Measurements from ENCODE around the gene ZNF384.

ZNF384 gene

DNA sequence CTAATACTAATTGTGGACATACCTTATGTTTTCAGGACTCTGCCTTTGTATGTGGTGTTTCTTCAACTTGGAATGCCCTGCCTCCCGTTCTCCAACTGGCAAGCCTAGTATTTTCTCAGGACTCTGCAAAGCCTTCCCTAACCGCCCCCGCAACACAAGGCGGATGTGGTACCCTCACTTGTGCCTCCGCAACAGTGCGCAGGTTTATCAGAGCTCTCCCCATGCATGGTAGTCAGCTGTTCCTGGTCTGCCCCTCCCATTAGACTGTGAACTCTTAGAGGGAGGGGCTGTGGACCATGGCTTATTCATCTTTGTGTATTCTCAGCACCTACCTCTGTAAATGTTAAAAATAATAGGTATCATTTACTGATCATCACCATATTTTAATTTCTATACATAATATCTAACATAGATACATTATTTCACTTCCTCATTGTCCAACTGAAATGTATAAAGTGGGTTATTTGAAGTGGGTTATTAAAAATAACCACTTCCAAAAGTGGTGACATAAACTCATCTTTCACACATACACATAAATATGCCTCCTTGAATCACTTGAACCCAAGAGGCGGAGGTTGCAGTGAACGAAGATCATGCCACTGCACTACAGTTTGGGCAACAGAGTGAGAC lies 62.4 kb downstream of the ZNF384 start:
- no peak for TF ChIP-seq CTCF (conservative IDR thresholded peaks at IDR 0.05; ENCODE audit: control insufficient read depth, insufficient read depth, low read depth, low read length)
- DNase-seq (ENCODE audit: low read depth) = no peak
- no peak overlapping the region for H3K4me3 ChIP-seq (ENCODE audit: control insufficient read depth, low read depth, low read length)

DNA sequence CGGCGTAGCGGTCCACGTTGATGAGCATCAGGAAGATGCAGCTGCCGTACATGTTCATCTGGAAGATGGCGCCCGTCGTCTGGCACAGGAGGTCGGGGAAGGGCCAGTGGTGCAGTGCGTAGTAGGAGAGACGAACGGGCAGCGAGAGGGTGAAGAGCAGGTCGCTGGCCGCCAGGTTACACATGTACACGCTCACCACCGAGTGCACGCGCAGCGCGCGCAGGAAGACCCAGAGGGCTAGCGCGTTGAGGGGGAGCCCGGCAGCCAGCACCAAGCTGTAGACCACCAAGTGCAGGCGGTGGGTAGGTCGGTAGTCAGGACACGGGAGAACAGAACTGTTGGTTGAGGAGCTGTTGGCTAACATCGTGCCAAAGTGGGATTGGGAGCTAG lies 68.3 kb downstream of the ZNF384 start:
- H3K4me3 ChIP-seq (ENCODE audit: control insufficient read depth, low read depth, low read length) = no peak overlapping the region
- no peak for DNase-seq (ENCODE audit: low read depth)
- no peak for TF ChIP-seq CTCF (conservative IDR thresholded peaks at IDR 0.05; ENCODE audit: control insufficient read depth, insufficient read depth, low read depth, low read length)

- DNase-seq (ENCODE audit: low read depth) = peak; percentile 58
- TF ChIP-seq CTCF (conservative IDR thresholded peaks at IDR 0.05; ENCODE audit: control insufficient read depth, insufficient read depth, low read depth, low read length) = peak; percentile 53
- no peak overlapping the region for H3K4me3 ChIP-seq (ENCODE audit: control insufficient read depth, low read depth, low read length)
Measured at GRCh38 chr12:6620137-6620884, 68.9 kb downstream of the ZNF384 start.

DNA sequence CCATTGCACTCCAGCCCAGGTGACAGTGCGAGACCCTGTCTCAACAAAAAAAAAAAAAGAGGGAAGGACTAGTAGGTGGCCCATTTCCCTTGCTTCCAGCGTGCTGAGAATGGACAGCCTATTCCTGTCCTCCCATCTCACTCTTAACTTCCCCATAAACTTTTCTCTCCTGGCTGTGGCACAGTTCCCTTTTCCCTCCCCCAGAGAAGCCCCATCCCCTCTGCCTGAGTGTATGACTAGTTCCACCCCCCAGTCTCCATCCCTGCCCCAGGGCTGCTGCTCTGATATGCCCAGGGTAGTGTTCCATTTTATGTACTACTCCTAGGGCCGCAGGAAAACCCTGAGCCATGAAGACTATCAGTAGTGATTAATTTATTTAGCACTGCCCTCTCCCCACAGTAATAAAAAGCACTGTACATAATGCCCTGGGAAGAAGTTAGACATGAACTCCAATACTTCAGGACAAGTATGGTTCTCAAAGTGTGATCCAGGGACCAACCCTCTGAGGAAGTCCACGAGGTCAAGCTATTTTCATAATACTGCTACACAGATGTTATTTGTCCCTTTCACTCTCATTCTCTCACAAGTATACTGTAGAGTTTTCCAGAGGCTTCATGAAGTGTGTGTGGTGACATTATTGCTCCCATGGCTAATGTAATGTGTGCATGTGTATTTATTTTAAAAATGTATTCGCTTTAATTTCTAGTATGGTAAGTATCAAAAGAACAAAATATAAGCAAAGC lies 70.5 kb downstream of the ZNF384 start:
- H3K4me3 ChIP-seq (ENCODE audit: control insufficient read depth, low read depth, low read length) = no peak overlapping the region
- DNase-seq (ENCODE audit: low read depth) = no peak
- TF ChIP-seq CTCF (conservative IDR thresholded peaks at IDR 0.05; ENCODE audit: control insufficient read depth, insufficient read depth, low read depth, low read length) = no peak

Measured in fibroblast of mammary gland (primary cell).